GM19351 (cell line): ENCODE results near the gene GALNT2.

Experiments
- ATAC-seq: cut with Tn5 transposase; IDR thresholded peaks from one replicate; pipeline ENCODE4 v1.9.1; 2021; ENCODE audit warnings: mild to moderate bottlenecking, moderate library complexity; ENCODE audit not compliant: unreplicated experiment

The GALNT2 gene

DNA sequence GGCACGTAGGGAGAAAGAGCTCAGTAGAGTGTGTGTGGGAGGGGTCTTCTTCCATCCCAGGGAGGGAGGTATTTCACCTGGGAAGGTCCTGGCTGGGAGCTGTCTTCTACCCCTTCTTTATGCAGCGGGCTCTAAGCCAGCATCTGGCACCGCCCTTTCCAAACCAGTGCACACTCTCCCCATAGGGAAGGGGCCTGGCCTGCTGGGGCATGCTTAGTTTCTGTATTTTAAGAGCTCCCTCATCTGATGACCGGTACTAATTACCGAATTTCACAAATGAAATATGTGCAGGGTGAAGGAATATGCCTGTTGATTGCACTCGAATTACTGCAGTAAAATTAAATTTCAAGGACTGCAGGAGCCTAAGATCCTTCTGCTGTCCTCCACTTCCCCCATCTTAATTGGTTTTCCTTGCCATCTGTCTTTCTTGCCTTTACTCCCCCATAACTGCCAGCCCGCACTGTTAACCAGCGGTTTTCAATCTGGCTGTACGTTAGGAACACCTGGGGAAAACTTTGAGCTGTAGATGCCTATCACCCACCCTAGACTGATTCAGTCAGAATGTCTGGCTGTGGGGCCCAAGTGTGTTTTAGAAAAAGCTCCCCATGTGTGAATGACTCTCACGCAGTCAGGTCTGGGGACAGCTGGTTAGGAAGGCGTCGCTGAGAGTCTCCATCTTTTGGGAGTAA, 20.1 kb downstream of the GALNT2 start:
- no peak for ATAC-seq

DNA sequence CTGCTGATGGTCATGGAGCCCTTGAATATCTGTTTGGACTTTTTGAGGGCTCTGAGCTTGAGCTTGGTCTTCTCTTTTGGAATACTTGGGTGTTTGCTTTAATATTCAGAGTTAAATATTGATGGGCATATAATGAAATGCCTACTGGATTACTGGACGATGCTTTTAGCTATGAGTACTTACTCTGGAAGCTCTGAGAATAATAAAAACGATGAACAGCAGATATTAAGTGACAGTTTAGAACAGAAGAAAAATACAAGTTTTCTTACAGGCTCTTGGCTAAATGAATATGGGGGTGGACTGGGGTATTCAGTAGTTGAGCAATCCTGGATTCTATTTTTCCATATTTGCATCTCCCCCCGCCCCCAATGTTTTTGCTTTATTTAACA, 20.7 kb downstream of the GALNT2 start:
- no peak for ATAC-seq

DNA sequence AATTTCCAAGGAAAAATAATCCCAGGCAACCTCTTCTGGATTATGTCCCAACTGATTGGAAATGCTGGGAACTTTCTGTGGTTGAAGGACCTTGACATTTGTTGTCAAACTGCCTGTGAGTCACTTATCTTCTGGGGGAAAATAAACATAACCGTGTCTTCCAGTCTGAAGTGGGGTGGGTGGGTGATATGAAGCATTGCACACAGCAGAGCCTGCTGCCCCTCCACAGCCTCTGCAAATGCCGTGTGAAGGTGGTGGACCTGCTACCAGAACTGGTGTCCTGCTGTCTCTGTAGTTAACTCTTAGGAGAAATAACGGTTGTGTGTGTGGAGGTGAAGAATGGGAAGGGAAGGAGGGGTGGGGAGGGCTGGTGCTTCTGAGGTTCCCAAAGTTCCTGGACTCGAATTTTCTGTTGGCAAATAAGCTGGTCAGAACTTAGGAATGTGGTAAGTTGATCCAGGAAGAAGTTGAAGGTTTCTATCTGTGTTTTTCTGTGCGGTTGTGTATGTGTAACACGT, 23.2 kb downstream of the GALNT2 start:
- no peak for ATAC-seq

DNA sequence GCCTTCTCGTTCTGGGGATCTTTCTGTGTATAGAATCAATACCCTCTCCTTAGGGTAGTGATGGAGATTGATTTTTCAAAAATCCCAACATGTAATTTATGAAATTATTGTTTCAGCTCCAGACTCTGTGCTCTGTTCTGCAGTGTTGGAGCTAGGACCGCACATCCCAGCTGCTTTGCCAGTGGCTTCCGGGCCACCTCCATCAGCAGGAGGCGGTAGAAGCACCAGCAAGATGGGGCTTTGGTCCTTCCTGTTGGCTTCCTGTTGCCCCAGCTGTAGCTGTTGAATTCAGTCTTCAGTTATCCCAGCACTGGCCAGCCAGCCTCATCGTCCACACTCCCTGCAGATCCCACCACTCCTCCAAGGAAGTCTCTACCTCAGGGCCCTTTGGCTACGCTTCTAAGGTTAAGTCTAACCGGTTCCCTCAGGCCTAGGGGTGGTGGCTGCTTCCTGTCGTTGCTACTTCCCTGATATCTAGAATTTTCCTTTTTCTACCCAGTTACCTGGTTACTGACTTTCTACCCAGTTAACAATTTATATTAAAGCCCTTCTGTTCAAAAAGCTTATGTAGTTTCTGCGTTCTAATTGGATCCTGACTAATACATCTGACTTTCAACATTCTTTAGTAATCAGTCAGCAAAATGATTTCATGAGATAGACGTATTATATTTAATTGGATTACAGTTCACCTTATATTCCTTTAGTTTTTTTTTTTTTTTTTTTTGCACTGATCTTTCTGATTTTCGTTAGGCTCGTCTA, 24.6 kb downstream of the GALNT2 start:
- ATAC-seq: no peak

DNA sequence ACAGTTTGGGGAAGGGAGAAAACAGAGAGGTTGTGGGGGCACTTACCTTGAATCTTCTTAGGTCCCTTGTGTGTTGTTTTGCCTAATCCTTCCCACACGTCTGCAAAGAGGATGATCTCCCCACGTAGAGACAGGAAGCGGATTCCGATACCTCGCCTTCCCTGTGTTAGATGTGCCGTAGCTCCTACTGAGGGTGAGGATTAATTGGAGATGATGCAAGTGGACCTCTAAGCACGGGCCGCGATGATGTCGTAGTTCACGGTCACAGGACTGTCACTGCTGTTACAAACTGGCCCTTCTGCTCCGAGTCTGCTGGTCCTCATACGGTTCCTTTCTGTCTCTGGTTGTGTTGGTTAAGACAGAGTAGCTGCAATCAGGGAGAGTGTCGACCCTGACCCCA, 27.7 kb downstream of the GALNT2 start:
- no peak for ATAC-seq

DNA sequence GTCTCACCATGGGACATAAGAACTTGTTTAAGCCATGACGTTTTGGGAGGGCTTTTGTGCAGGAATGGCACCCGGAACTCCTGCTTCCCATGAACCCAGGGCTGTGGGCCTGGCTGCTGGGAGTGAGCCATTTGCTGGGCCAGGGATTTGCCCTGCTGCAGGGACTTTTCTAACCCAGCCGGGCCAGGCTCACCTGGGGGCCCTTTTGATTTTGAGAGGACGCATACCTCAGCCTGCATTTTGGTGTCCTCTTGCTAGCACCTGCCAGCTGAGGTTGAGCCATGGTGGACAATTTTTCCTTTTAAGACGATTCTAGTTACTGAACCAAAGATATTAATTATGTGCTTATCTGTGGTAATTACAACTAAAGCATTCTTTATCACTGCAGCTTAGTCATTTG, 28.9 kb downstream of the GALNT2 start:
- ATAC-seq: no peak

DNA sequence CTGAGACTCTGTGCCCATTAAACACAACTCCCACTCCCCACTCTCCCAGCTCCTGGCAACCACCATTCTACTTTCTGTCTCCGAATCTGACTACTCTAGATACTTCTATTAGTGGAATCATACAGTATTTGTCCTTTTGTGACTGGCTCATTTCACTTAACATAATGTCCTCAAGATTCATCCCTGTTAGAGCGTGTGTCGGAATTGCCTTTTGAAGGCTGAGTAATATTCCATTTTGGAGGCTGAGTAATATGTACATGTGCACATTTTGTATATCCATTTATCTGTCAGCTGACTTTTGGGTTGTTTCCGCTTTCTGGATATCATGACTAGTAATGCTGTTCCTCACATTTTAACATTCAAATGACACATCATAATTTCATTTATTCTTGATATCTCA, 30.3 kb downstream of the GALNT2 start:
- no peak for ATAC-seq

DNA sequence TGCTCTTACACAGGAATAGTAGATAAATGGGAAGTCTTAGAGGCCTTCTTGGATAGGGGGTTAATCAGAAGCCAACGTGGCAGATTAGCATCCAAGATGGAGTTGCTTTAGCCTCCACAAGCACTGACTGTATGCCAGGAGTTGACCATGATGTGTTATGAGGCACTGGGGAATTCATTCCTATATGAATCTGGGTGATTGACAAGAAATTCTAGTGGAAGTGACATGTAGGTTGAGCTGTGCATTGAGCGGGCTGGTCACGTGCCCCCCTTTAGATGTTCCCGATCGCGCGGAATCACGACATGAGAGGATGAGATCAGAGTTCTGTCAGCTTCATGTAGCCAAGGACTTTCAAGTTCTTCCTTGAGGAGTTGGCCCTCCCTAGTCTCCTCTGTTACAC, 31.7 kb downstream of the GALNT2 start:
- ATAC-seq: no peak

DNA sequence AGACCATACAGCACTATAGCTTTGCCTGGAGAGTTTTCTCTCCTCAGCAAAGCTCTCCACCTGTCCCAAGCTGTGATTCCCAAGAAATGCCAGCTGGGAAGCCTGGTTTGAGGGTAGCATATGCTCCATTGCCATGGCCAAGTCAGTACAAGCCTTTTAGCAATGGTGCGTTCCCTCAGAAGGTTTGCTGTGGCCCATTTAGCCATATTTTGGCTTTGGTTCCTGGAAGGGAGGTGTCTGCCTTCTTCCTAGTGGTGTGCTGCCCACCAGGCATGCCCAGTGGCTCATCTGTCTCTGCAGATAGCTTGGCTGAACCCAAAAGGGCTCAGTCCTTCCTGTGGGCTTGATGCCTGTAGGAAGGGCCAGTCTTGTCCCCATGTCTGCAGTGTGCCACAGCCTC, 32.4 kb downstream of the GALNT2 start:
- no peak for ATAC-seq

DNA sequence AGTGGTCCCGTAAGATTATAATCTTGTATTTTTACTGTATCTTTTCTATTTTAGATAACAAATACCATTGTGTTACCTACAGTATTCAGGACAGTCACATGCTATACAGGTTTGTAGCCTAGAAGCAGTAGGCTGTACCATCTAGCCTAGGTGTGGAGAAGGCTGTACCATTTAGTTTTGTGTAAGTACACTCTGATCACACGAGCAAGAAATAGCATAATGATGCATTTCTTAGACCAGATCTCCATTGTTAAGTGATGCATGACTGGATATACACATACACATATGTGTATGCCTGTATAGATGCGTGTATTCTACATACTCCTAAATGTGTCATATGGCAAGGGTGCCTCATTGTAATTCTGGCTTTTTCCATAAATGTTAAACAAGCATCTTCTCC, 33.9 kb downstream of the GALNT2 start:
- no peak for ATAC-seq

DNA sequence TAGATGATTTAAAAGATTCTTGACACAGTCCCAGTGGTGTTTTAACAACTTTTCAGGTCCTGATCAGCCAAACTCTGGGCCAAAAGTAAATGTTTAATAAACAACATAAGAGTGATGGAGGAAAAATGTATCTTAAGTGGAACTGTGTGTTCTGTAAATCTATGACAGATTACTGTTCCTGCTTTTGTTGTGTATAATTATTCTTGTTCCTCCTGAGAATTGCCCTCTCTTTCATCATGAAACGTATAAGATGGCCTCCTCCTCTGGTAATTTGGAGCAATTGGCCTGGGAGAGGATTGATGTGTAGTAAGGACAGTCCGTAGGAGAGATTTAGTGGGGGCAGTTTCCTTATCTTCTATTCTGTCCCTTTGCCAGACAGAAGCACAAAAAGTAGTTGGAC, 34.5 kb downstream of the GALNT2 start:
- no peak for ATAC-seq

DNA sequence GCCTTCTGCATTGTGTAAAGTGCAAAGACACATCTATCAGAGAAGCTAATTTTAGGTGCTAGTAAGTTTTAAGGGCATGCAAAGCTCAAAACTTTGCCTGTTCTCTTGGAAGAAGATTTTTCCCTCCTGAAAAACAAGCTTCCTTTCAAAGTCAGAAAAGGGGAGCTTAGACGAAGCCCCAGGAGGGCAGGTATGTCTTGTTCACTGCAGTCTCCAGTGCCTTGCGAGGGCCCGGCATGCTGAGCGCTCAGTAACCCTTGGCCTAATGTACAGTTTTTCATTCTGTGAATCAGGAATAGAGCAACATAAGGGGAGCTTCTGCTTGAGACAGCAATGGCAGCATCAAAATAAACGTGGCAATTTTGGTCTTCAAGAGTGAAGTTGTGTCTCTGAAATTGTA, 35.0 kb downstream of the GALNT2 start:
- no peak for ATAC-seq

DNA sequence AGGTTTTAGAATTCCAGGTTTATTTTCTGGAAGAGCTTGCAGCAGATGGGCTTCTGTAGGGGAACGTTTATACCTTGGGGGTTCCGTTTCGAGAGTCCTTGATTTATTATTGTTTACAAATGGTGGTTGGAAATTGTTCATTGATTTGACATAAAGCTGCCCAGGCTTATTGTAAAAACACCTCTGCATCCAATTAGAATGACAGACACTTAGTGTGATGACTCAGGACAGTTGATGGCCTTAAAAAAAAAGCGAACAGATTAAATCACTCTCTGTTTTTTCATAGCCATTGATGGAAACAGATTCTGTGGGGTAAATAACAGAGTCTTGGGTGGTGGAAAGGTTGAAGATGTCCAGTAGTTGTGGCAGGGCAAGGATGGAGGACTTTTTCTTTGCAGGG, 35.4 kb downstream of the GALNT2 start:
- ATAC-seq: no peak

DNA sequence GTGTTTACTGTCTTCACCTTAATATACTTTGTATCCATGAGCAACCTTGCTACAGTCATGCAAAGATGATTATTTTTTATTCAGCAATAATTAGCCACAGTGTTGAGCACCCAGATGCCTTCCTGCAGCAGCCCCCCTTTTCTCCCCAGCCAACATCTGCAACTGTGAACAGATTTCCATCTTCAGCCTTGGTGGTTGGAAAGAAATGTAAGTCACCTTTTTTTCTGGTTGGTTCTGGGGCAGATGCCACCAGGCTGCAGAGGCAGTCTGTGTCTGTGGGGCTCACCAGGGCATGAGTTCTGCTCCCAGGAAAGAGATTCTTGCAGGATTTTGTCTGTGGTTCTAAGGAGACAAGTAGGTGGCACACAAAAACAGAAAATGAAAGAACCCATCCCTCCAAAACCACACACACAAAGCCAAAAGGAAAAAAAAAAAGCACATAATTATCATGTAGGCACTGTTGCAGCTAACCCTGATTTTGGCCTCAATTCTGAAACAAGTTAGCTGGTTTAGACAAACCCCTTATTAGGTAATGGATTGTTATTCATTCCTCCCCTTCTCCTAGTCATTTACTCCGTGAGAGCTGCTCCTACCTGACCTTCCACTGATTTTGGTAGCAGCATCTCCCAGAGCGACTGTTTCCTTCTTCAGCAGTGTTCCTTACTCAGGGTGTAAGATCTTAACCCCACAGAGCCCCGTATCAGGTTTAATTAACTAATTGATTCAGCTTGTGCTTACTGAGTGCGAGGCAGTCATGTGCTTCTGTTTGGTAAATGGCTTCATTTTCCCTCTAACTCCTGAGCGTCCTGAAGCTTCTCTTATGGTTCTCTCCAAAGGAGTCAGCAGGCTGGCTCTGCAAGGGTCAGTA, 36.5 kb downstream of the GALNT2 start:
- no peak for ATAC-seq

DNA sequence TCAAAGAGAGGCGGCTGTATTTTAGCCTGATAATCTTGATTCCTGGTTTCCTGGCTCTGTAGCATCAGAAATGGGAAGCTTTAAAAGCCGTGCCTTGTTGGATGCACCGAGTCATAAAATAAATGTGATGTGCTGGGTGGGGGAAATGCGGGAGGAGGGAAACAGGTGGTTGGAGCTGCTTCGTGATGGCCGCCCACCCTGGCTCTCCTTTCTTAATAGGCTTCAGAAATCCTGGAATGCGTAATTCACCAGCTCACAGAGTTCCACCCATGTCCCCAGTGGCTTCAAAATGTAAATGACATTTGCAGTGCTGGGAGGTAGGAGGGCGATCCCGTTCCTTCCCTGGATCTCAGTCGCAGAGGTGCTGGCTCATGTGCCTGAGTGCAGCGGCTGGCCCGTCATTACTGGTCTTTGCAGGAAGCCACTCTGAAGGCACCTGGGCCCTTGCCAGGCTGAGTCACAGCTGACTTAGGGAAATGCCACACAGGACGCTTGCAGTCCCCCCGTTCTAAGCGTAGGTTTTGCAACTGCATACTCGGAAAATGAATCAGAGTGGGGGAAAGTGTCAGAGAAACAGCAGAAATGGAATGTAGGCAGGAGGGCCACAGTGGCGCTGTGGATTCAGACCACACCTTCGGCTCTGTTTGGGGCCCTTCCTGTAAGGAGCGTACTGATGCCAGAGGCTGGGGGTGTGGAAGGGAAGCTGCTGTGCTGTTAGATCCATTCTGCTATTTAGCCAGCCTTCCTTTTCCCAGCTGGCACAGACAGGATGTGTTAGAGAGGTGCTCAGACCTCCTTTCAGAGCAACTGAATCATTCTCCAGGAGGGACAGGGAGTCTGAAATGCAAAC, 37.6 kb downstream of the GALNT2 start:
- peak; percentile 40 for ATAC-seq

DNA sequence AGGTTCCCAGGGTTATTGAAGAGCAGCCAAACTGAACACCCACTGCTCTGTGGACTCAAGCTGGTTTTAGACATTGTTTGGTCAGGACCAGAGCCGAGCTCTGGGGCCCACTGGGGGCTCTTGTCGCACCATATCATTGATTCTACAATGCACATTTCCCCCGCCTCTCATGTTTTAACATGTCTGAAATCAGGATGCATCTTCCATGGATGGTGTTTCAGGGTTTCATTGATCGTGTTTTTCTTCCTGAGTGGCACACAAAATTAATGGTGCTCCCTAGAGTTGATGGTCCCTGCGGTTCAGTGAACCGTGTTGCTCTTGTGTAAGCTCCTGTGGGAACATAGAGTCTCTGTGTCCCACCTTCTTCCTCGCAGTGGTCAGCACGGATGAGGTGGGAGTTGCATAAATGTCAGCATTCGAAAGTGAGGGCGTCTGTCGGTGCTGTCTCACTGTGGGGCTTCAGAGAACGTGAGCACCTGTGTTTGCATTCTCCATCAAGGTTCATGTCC, 38.3 kb downstream of the GALNT2 start:
- peak; percentile 0 for ATAC-seq

DNA sequence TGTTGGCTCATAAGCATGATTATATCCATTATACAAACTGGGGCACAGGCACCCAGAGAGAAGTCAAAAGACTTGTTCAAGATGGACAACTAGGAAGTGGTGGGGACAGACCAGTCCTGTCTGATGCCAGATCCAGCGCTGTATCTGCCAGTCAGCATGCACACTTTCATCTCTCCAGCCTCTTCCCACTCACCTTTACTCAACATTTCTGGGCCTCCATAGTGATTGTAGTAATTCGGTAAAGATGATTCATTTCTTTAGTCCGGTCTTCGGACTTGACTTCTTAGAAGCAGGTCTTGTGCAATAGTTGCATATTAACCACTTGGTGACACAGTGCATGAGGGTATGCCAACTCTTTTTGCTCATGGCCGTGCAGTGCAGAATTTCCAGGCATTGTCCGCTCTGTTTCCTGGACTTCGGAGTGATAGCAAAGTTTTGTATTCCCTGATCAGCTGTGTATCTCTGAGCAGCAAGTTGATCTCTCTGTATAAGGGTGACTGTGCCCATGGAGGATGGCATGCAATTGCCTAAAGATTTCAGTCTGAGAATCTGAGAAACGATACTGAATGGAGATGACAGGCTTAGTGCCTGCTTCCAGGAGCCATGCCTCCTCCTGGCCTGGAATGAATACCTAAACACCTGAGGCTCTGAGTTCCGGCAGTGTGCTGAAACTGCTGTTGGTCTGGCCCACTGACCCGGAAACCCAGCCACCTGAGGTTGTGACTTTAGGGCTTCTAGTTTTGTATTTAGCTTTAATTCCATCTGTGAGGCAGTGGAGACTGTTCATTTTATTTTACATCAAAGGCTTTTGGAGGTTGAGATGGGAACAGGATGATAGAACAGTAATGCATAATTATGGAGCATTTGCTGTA, 39.0 kb downstream of the GALNT2 start:
- ATAC-seq: peak; percentile 28

DNA sequence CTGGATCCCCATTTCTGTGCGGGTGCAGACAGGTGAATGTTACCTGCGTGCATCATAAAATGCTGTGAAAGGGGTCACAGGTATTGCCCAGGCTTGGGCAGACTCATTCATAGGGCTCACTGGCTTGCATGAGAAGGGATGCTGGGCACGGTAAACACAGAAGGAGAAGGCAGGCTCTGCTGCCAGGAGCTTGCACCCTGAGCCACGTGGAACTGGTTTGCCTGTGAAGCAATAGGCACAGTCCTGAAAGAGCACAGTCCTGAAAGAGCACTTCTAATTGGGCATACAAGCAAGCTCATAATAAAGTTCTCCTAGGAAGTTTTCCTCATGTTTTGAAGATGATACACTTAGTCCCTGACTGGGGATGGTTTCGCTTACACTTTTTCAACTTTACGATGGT, 40.9 kb downstream of the GALNT2 start:
- ATAC-seq: no peak

DNA sequence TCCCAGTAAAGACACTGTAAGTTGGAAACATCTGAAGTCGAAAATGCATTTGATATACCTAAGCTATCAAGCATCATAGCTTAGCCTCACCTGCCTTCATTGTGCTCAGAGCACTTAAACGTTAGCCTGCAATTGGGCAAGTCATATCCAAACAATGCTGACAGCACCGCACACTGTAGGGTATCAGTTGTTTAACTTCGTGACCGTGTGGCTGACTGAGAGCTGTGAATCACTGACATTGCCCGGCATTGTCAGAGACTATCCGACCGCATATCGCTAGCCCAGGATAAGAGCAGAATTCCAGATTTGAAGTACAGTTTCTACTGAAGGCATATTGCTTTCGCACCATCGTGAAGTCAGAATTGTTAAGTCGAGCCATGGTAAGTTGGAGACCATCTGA, 41.5 kb downstream of the GALNT2 start:
- no peak for ATAC-seq
